Endothelial cell of umbilical vein (primary cell): ENCODE results near the gene MFAP4.

ENCODE experiments used
- CTCF ChIP-seq, 2 donors: IDR thresholded peaks; 1 replicate in 1 of 2; 2 replicates in 1 of 2; pipeline ENCODE4 v1.5.1; 2011; ENCODE audit warnings: low read length in 2 of 2, mild to moderate bottlenecking in 2 of 2, moderate library complexity in 2 of 2, control low read depth in 1 of 2, inconsistent platforms in 1 of 2, low read depth in 1 of 2; ENCODE audit not compliant: insufficient read depth in 1 of 2; ENCODE audit errors: extremely low read depth in 1 of 2
- MAX ChIP-seq: IDR thresholded peaks from 2 replicates; pipeline ENCODE4 v1.6.1; 2011; ENCODE audit not compliant: insufficient read depth, insufficient read length

DNA sequence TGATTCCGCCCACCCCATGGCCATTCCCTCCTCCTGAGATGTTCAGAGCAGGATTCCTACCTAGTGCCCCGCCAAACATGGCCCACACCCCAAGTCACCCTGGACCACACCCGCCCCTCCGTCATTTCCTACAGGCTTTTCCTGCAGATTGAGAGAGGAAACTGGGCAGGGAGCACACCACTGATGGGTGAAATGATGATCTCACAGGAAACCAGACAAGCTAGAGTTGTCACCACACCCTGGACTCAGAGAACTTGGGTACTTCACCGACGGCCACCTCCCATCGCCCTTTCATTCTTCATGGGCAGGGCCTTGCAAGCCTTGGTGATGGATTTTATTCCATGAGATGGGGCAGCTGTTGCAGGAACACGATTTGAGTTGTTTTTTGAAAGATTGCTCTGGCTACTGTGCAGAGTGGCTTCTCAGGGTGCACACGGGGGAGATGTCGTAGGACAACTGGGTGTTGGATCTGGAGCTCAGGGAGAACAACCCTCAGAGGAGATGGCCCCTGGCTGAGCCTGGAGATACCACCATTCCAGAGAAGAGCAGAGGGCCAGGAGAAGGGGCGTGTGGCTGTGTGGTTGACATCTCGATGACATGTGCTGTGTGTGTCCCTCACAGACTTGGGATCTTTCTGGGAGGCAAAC is 17.0 kb downstream of the MFAP4 start:
- no peak for TF ChIP-seq CTCF (IDR thresholded peaks at IDR 0.05; ENCODE audit: extremely low read depth in 1 of 2, insufficient read depth in 1 of 2, low read depth in 1 of 2, low read length in 2 of 2)
- TF ChIP-seq MAX = no peak
